ENCODE data around the gene PLP2.
"Not testable (repeated sequence)": the region's sequence is repeated elsewhere in the genome, so short reads cannot be mapped to it uniquely, and the experiment has no call there.

GRCh38 chrX:49142264-49142663, 29.4 kb upstream of the PLP2 start:
- peak in 3 of 6 experiments; percentile 30 to 40 (median 33) for TF ChIP-seq CTCF (IDR thresholded peaks at IDR 0.05)
- not testable (repeated sequence) for TF ChIP-seq POLR2A (IDR thresholded peaks at IDR 0.05)

Data from thyroid gland (tissue), 4 donors.